Measurements from ENCODE around the gene MIPOL1.
"Not testable (repeated sequence)": the region's sequence is repeated elsewhere in the genome, so short reads cannot be mapped to it uniquely, and the experiment has no call there.

The MIPOL1 gene

DNA sequence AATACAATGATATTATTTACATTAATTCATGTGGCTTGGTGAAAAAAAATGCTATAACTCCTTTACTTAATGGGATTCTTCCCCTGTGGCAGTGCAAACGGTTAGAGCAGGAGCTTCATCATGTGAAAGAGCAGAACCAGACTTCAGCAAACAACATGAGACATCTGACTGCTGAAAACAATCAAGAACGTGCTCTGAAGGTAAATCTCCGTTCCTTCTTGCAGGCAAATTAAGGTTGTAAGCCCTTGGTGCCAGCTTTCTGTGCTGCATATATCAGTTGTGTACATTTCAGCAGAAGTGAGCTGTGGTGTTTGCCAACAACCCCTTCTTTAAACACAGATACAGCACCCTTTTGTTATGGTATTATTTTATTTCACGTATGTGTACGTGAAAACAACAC is 171.7 kb downstream of the MIPOL1 start:
- Histone ChIP-seq H3K4me3 (ENCODE audit: low read length) (no peak overlapping the region), H3K36me3 (ENCODE audit: insufficient read depth, low read length) (no peaks in the 10 kb centered on the region), H3K9me3 (replicated peaks; ENCODE audit: low read length) (no peaks in the 10 kb centered on the region), H3K4me2 (ENCODE audit: low read length) (no peak overlapping the region), H3K4me1 (ENCODE audit: control insufficient read depth, insufficient read depth, low read length) (no peaks in the 10 kb centered on the region), H3K27me3 (ENCODE audit: control insufficient read depth, insufficient read depth, low read length) (no peaks in the 10 kb centered on the region), H3K9ac (ENCODE audit: low read depth, low read length) (no peak overlapping the region)

DNA sequence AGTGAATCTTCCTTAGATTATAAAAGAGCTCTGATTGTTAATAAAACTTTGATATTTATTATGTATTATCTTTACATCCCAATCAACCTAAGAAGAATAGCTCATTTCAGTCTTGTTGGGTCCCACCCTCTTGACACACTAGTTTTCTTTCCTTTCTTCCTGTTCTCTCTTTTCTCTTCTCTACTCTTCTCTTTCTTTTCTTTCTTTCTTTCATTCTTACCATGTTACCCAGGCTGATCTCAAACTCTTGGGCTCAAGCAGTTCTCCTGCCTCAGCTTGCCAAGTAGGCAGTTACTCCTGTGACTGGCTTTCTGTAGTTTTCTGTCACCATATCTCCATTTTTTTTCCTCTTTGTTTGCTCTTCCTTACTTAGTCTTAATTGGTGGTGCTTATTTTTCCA is 177.8 kb downstream of the MIPOL1 start:
- no peaks in the 10 kb centered on the region for H3K36me3 ChIP-seq (ENCODE audit: insufficient read depth, low read length)
- no peak overlapping the region for H3K4me2 ChIP-seq (ENCODE audit: low read length)

DNA sequence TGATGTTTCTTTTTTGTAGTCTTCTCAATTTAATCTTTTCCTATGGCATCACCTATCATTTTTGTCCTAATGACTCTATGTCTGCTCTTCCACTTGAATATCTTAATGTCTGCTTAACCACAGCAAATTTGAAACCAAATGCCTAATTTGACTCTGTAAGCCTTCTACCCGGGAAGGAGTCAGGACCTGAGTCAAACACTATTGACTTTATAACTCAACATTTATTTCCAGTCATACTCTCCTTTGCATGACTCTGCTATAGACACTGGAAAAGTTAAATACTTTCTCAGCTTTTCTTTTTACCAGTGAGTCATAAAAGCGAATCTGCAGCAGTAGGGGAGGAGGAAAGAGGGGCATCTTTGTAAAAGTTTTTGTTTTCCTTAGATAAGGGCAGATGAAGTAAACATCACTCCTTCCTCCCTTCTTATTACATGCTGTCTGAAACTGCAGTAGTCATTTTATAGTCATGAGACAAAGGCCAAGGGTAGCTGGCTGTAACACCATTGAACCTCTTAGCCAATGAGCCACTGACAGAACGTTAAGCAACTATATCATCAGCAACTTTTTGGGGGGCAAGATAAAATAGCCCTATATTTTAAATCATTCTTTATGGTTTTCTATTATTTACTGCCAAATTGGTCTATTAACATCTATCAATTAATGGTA is 179.3 kb downstream of the MIPOL1 start:
- no peaks in the 10 kb centered on the region for H3K36me3 ChIP-seq (ENCODE audit: insufficient read depth, low read length)
- no peaks in the 10 kb centered on the region for H3K27me3 ChIP-seq (ENCODE audit: control insufficient read depth, insufficient read depth, low read length)
- H3K4me3 ChIP-seq (ENCODE audit: low read length), result no peak overlapping the region
- H3K4me1 ChIP-seq (ENCODE audit: control insufficient read depth, insufficient read depth, low read length), result no peaks in the 10 kb centered on the region
- H3K4me2 ChIP-seq (ENCODE audit: low read length), result no peak overlapping the region
- no peaks in the 10 kb centered on the region for H3K9me3 ChIP-seq (replicated peaks; ENCODE audit: low read length)
- no peak overlapping the region for H3K9ac ChIP-seq (ENCODE audit: low read depth, low read length)

More for the DNA sequence above, 177.8 kb downstream of the MIPOL1 start:
- Histone ChIP-seq H3K4me1 (ENCODE audit: control insufficient read depth, insufficient read depth, low read length) (no peaks in the 10 kb centered on the region), H3K27me3 (ENCODE audit: control insufficient read depth, insufficient read depth, low read length) (no peaks in the 10 kb centered on the region), H3K9ac (ENCODE audit: low read depth, low read length) (no peak overlapping the region), H3K4me3 (ENCODE audit: low read length) (no peak overlapping the region), H3K9me3 (replicated peaks; ENCODE audit: low read length) (no peaks in the 10 kb centered on the region)

DNA sequence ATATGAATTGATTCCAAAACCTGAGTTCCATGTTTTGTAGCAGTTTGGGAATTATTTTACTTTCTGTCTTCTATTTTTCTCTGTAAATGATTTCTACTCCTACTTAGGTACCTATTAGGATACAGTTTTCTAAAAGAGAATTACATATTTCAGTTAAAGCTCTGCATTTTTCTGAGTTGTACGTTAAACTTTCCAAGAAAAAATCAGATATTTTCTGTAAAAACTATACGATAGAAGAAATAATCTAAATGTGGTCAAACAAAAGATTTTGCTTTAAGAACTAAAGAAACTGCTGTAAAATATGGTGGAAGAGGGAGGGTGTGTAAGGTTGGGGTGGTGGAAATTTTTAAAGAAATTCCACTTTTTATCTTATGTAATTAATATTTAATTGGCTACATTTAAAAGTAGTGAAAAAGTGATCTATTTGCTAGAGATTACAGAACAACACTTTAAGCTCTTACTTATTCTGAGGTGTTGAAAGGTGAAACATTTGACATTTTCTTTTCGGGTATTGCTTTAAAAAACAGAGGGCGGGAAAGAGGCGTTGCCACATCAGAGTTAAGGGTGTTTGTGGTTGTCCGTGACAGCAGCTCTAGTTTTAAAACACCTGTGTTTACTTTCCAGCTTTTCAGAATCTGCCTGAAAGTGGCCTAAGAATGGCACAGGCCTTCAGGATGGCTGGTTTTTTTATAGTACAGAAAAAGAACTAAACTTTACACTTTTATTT is 187.3 kb downstream of the MIPOL1 start:
- Histone ChIP-seq H3K4me1 (ENCODE audit: control insufficient read depth, insufficient read depth, low read length) (no peaks in the 10 kb centered on the region), H3K4me3 (ENCODE audit: low read length) (no peak overlapping the region), H3K4me2 (ENCODE audit: low read length) (no peak overlapping the region), H3K9me3 (replicated peaks; ENCODE audit: low read length) (no peaks in the 10 kb centered on the region), H3K36me3 (ENCODE audit: insufficient read depth, low read length) (no peaks in the 10 kb centered on the region), H3K27me3 (ENCODE audit: control insufficient read depth, insufficient read depth, low read length) (no peaks in the 10 kb centered on the region), H3K9ac (ENCODE audit: low read depth, low read length) (no peak overlapping the region)

DNA sequence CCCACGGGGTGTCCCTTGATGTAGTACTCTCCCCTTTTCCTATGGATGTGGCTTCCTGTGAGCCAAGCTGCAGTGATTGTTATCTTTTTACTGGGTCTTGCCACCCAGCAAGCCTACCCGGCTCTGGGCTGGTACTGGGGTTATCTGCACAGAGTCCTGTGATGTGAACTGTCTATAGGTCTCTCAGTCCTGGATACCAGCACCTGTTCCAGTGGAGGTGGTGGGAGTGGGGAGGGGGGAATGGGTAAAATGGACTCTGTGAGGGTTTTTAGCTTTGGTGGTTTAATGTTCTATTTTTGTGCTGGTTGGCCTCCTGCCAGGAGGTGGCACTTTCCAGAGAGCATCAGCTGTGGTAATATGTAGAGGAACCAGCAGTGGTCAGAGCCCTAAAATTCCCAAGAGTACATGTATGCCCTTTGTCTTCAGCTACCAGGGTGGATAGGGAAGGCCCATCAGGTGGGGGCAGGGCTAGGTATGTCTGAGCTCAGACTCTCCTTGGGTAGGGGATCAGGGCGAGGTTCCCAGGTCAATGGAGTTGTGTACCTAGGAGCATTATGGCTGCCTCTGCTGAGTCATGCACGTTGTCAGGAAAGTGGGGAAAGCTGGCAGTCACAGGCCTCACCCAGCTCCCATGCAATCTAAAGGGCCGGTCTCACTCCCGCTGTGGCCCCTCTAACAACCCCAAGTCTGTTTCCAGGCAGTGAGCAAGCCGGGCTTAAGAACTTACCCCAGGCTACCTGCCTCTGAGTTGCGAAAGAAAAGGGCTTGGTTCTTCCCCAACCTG is 199.6 kb downstream of the MIPOL1 start:
- H3K4me3 ChIP-seq (ENCODE audit: low read length); H3K4me2 ChIP-seq (ENCODE audit: low read length); H3K9ac ChIP-seq (ENCODE audit: low read depth, low read length); H3K4me1 ChIP-seq (ENCODE audit: control insufficient read depth, insufficient read depth, low read length); H3K9me3 ChIP-seq (replicated peaks; ENCODE audit: low read length); H3K36me3 ChIP-seq (ENCODE audit: insufficient read depth, low read length); H3K27me3 ChIP-seq (ENCODE audit: control insufficient read depth, insufficient read depth, low read length): not testable (repeated sequence)

DNA sequence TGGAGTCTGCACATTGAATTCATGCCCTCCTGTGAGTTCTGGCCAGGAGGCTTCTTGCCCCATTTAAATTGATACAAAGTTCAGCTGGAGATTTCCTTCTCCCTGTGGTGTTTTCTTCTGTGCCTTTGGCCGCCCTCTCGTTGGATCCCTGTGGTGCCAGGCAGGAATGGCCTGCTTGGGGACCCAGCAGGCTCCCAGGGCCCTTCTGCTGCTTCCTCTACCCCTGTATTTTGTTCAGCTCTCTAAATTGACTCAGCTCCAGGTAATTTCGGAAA is 200.1 kb downstream of the MIPOL1 start:
- no peak overlapping the region for H3K4me2 ChIP-seq (ENCODE audit: low read length)
- H3K4me1 ChIP-seq (ENCODE audit: control insufficient read depth, insufficient read depth, low read length), result no peaks in the 10 kb centered on the region
- H3K4me3 ChIP-seq (ENCODE audit: low read length), result no peak overlapping the region
- no peak overlapping the region for H3K9ac ChIP-seq (ENCODE audit: low read depth, low read length)
- H3K36me3 ChIP-seq (ENCODE audit: insufficient read depth, low read length), result no peaks in the 10 kb centered on the region
- H3K9me3 ChIP-seq (replicated peaks; ENCODE audit: low read length), result no peaks in the 10 kb centered on the region
- H3K27me3 ChIP-seq (ENCODE audit: control insufficient read depth, insufficient read depth, low read length), result no peaks in the 10 kb centered on the region

DNA sequence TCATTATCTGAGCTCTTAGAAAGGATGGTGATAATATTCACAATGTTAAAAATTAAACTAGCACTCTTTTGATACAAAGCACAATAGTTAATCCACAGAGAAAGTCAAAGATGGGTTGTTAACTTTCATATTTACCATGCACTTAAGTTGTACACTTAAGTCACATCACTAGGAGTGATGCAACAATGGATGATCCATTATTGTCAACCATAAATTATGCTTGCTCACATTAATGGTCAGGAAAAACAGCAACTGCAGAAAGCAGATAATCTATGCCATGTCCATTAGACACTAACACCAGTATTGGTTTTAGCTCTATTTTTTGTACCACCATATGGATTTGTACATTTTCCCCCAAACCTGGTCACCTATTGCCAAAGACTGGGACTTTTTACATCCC is 201.8 kb downstream of the MIPOL1 start:
- H3K9ac ChIP-seq (ENCODE audit: low read depth, low read length), result no peak overlapping the region
- no peaks in the 10 kb centered on the region for H3K4me1 ChIP-seq (ENCODE audit: control insufficient read depth, insufficient read depth, low read length)
- no peak overlapping the region for H3K4me3 ChIP-seq (ENCODE audit: low read length)
- no peaks in the 10 kb centered on the region for H3K9me3 ChIP-seq (replicated peaks; ENCODE audit: low read length)
- H3K4me2 ChIP-seq (ENCODE audit: low read length), result no peak overlapping the region
- H3K27me3 ChIP-seq (ENCODE audit: control insufficient read depth, insufficient read depth, low read length), result no peaks in the 10 kb centered on the region
- no peaks in the 10 kb centered on the region for H3K36me3 ChIP-seq (ENCODE audit: insufficient read depth, low read length)

DNA sequence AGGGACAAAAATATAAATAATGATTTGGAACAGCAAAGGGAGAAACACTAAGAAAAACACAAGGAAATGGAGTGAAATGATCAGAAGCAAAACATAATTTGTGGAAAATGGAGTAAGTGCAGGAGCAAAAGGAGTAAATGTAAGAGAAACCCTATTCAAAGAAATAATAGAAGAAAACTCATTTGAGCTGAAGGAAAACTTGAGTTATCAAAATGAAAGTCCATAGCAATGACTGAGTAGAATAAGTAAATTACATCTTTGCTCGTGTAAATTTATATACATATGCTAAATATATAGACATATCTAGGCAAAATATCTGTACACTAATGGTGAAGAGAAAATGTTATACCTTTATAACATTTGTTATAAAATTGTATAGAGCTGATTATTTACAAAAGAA is 203.4 kb downstream of the MIPOL1 start:
- no peak overlapping the region for H3K4me3 ChIP-seq (ENCODE audit: low read length)
- no peaks in the 10 kb centered on the region for H3K36me3 ChIP-seq (ENCODE audit: insufficient read depth, low read length)
- H3K27me3 ChIP-seq (ENCODE audit: control insufficient read depth, insufficient read depth, low read length), result no peaks in the 10 kb centered on the region
- no peak overlapping the region for H3K9ac ChIP-seq (ENCODE audit: low read depth, low read length)
- H3K4me2 ChIP-seq (ENCODE audit: low read length), result no peak overlapping the region
- H3K4me1 ChIP-seq (ENCODE audit: control insufficient read depth, insufficient read depth, low read length), result no peaks in the 10 kb centered on the region
- H3K9me3 ChIP-seq (replicated peaks; ENCODE audit: low read length), result no peaks in the 10 kb centered on the region

DNA sequence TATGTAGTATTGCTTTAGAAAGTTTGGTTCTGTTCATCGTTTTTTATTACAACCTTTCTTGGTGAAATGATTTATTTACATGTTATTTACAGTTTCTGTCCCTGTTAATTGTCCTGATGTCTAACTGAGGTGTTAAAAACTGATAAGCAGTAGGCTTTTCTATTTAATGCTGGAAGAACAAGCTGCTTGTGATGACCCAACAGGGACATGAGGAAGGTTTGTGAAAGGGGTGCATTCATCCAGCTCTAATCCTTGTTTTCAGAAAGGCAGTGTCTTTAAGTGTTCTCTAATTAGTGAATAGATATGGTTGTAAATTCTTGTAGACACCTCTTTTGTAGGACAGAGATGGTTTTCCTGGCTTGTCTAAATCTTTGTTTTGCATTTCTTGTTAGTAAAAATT is 205.9 kb downstream of the MIPOL1 start:
- Histone ChIP-seq H3K4me3 (ENCODE audit: low read length) (no peak overlapping the region), H3K9me3 (replicated peaks; ENCODE audit: low read length) (no peaks in the 10 kb centered on the region), H3K9ac (ENCODE audit: low read depth, low read length) (no peak overlapping the region), H3K4me1 (ENCODE audit: control insufficient read depth, insufficient read depth, low read length) (no peaks in the 10 kb centered on the region), H3K36me3 (ENCODE audit: insufficient read depth, low read length) (no peaks in the 10 kb centered on the region), H3K27me3 (ENCODE audit: control insufficient read depth, insufficient read depth, low read length) (no peaks in the 10 kb centered on the region), H3K4me2 (ENCODE audit: low read length) (no peak overlapping the region)

DNA sequence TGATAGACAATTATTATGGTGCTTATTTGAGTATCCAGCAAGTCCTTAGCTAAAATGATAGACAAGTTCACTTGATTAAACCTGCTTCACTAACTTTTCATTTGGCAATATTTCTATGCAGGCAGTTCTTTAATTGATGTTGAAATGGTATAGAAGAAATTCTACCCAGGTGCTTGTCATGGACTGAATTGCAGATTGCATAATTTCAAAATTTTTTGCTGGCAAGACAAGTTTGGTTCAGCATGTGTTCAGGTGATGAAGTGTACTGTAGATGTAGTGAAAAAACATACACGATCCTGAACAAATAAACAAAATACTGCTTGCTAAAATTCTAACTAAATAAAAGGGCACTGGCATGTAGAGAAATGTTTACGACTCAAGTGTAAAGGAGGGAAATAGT is 208.4 kb downstream of the MIPOL1 start:
- no peak overlapping the region for H3K4me3 ChIP-seq (ENCODE audit: low read length)
- H3K4me2 ChIP-seq (ENCODE audit: low read length), result no peak overlapping the region
- H3K27me3 ChIP-seq (ENCODE audit: control insufficient read depth, insufficient read depth, low read length), result no peaks in the 10 kb centered on the region
- no peaks in the 10 kb centered on the region for H3K4me1 ChIP-seq (ENCODE audit: control insufficient read depth, insufficient read depth, low read length)
- H3K36me3 ChIP-seq (ENCODE audit: insufficient read depth, low read length), result no peaks in the 10 kb centered on the region
- no peak overlapping the region for H3K9ac ChIP-seq (ENCODE audit: low read depth, low read length)
- H3K9me3 ChIP-seq (replicated peaks; ENCODE audit: low read length), result no peaks in the 10 kb centered on the region

DNA sequence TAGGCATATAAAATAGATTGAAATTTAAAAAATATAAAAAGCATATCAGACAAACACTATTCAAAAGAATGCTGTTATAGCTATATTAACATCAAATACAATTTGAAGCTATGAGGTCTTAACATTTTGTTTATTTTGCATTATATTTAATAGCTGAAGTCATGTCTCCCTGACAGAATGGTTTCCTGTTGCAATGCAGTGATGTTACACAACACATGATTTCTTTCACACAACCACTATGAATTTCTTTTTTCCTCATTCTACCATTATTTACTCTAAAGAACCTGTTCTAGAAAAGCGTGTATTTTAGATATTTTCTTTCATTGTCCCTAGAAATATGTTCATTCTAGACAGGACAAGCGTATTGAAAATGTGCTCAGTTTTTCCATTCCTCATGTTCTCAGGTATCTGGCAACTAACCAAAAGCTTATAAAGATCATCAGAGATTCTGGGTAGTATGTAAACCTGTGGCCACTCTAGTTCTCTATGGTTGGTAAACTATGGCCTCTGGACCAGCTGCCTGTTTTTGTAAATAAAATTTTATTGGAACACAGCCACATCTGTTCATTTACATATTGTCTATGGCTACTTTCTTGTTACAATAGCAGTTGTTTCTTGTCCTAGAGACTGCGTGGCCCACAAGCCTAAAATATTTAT is 213.5 kb downstream of the MIPOL1 start:
- Histone ChIP-seq H3K36me3 (ENCODE audit: insufficient read depth, low read length) (no peaks in the 10 kb centered on the region), H3K4me3 (ENCODE audit: low read length) (no peak overlapping the region), H3K9me3 (replicated peaks; ENCODE audit: low read length) (no peaks in the 10 kb centered on the region), H3K4me2 (ENCODE audit: low read length) (no peak overlapping the region), H3K27me3 (ENCODE audit: control insufficient read depth, insufficient read depth, low read length) (no peaks in the 10 kb centered on the region), H3K9ac (ENCODE audit: low read depth, low read length) (no peak overlapping the region), H3K4me1 (ENCODE audit: control insufficient read depth, insufficient read depth, low read length) (no peaks in the 10 kb centered on the region)

All from skeletal muscle satellite cell (primary cell).